ENCODE results near the gene LRIF1.

- TF ChIP-seq POLR2AphosphoS5 (IDR thresholded peaks at IDR 0.05; ENCODE audit: low read depth, low read length) (no peak), TAF1 (IDR thresholded peaks at IDR 0.05; ENCODE audit: borderline replicate concordance, insufficient read depth, low read length) (no peak), REST (IDR thresholded peaks at IDR 0.05; ENCODE audit: insufficient read depth in 1 of 2, low read depth in 2 of 2, low read length in 2 of 2) (no peak)
These were observed 11.5 kb upstream of the LRIF1 start for GRCh38 chr1:110975265-110975664.

Measured in PFSK-1 (cell line).